IPS-NIHi7 (cell line): ENCODE results near the gene CXCL12.

Source experiments
- DNase-seq: peaks from one replicate; pipeline ENCODE4 v3.0.0; 2012; ENCODE audit warnings: mixed read lengths; ENCODE audit errors: extremely low spot score

Gene CXCL12

DNA sequence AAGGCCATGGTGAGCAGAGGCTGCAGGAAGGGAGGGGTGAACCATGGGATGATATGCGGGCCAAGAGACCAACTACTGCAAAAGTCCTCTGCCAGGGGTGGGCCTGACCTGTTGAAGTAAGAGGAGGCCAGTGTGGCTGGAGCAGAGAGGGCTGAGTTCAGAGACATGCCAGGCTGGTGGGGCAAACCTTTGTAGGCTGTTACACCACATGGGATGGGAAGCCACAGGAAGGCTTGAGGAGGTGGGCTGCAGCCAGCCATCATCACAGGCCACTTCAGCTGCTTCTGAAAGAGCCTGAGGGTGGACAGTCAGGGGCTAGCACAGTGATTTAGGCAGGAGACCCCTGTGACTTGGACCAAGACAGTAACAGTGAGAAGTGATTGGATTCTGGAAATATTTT is 20.3 kb downstream of the CXCL12 start:
- DNase-seq, result no peak

DNA sequence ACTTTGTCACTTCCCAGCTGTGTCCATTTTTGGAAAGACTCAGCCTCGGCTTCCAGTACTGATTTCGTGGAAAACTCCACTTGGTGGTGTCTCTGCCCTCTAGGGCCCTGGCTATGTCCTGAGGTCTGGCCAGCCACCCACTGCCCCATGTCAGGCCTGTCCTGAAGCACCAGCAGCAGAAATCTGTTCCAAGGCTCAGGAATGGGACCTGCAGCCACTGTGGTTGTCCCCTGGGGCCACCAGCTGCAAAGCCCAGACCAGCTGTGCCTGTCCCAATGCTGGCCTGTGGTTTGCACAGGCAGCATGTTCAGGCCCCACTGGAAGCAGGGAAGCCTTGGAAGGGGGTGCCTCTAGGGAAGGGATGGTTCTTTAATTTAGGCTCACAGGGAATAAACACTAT is 21.2 kb downstream of the CXCL12 start:
- DNase-seq, result no peak

DNA sequence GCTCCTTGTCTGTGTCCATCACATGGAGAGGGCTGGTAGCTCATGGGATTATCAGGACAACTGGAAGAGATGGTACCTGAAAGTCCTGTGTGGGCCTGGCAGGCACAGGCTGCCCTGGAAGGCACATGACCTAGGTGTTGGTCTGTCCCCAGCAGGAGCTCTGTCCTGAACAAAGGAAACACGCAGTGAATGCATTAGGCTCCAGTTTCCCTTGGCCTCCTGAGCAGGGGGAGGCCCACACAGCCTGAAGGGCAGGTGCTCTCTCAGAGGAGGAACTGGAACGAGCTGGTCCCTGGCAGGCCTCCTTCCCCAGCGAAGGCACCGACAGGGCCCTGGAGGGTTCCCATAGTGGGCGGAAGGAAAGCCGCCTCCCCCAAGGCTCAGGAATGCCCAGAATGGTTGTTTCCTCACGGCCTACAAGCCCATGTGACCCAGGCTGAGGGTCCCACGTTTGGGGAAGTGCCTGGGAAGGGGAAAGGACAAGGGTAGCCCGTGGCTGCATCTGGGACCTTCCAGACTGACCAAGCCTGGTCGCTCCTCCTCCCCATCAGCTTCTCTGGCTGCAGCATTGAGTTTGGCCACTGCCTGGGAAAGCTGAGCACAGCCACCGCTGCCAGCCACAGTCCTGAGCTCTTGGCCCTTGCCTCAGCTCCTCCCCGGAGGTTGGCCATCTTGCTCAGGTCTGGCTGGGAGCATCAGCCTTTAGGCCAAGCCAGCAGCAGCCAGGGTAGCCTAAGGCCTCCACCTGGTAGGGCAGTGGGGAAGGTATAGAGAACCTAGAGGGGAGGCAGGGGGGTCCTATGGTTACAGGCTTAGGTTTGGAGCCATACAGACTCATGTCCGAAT is 21.8 kb downstream of the CXCL12 start:
- peak; percentile 67 for DNase-seq

- DNase-seq, result no peak
Observed at GRCh38 chr10:44361109-44361508, 23.8 kb downstream of the CXCL12 start.

DNA sequence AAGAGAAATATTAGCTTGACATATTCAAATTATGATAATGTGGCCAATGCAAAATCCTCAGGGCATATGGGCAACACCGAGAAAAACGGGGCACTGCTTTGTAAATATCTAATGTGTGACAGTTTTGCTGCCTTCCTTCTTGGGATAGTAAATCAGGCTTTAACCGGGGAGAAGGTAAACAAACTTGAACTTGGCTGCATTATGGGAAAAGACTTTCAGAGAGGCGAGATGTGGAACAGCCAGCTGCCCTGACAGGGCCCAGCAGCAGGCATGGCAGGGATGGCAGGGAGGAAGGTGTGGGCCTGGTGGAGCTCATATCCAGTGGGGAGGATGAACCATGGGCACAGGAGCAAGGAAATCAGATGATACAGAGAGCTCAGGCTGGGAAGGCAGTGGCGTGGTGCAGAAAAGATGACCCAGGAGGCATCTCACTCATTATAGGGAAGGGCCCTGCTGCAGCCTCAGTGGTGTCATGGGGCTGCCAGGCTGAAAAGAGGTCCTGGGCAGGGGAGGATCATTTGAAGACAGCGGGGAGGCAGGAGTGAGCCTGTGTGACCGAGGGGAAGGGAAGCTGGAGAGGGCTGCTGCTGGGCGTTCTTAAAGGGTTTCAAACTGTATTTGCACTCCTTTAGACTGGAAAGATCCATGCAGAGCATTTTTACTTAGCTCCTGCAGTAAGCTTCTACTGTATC is 26.7 kb downstream of the CXCL12 start:
- DNase-seq, result no peak

- no peak for DNase-seq
Observed at GRCh38 chr10:44357023-44357540, 27.8 kb downstream of the CXCL12 start.

DNA sequence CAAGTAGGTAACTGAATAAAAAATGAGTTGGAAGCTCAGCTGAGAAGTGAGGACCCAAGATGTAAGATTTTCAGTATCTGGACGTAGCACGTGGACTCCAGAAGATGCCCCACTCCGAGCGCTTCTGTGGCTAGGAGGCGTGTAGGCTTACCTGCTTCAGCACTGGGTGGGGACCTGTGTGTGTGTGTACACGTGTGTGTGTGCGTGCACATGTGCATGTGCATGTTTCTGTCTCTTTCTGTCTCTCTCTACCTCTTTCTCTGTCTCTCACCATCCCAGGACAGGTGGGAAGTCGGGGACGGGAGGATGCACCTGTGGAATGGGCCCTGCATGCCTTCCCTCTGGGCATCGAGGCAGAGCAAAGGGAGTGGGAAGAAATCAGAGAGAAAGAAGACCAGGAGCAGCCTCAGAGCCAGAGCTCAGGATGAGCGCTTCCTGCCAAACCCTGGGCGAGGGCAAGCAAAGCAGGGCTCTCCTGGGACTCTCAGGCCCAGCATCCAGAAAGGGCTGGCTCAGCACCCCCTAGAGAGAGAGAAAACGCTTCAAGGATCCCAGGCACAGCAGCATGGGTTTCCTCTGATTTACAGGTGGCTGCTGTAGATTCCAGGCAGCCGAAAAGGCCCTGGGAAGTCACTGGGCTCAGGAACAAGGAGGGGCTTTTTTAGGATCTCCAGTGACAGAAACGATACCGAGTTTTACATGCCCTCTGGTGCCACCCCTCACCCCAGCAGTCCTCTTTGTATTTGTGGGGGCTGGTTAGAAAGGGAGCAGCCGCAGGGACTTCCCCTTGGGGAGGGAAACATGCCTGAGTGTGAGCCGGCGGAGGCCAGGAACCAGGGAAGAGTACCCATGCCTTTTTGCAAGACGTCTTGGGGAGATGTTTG is 28.5 kb downstream of the CXCL12 start:
- peak; percentile 24 for DNase-seq

- DNase-seq, result no peak
Observed at GRCh38 chr10:44355630-44356029, 29.3 kb downstream of the CXCL12 start.

- DNase-seq, result no peak
Observed at GRCh38 chr10:44354771-44355170, 30.1 kb downstream of the CXCL12 start.

DNA sequence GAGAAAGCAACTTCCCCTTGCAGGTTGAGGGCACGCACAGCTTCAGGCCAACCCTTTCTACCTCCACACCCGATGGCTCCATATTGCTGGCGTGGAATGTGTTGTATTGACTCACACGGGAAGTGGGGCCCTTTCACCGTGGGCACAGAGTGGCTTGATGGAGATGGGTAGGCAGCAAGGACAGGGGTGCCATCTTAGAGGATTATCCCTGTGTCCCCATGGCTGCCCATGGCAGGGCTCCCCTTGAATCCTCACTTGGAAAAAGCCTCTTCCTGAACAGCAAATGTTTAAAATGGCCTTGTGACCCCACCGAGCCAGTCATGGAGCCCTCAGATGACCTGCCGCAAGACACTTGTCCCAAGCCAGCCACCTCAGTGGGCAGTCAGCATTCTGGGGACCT is 31.2 kb downstream of the CXCL12 start:
- DNase-seq, result no peak

GRCh38 chr10:44353128-44353390 is 31.8 kb downstream of the CXCL12 start:
- DNase-seq, result no peak

DNA sequence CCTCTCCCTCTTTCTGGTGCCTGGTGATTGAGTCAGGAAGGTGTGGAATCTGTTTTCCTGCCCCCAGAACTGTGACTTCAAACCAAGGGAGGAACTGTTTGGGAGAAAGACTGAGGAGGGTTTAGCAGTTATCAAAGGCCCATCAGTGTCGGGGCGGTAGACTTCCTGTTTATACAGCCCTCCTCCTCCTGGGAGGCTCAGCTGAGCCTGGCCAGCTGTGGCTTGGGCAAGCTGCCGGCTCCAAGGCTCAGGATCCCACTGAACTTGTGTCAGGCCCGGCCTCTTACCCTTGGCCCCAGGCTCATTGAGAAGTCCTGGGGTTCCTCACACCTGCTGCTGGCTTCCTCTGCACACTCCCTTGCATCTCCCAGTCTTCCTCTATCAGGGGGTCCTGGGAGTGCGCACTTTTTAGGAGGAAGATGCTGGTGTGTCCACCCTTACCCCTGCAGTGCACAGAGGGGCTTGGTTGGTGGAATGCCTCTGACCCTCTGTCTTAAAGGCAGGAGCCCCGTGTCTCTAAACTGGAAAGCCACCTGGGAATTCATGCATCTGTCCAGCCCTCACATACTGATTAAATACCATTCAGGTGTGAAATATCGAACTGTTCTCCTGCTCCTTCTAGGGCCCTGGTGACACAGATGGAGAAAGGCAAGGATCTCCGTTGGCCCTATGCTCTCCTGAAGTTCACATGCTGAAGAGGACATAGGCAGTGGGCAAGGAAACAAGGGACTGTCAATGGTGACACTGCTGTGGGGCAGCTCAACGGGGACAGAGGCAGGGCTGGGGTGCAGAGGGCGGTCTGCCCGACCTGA is 32.4 kb downstream of the CXCL12 start:
- peak; percentile 32 for DNase-seq

DNA sequence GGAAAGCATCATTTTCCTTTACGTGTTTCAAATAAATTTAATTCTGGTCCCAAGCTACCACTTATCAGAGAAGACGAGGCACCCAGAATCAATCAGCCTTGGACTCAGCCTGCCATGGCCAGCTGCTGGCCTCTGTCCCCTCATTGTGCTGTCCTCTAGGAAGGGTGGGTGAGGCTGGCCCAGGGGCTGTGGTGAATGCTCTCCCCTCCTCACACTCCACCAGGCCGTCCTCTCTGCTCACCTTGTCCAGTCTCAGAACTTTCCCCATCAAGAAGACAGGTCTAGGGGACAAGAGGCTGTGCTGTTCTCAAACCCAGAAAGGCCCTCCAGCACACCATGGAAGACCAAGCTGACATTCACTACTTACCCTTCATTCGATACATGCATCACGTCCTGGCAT is 36.4 kb downstream of the CXCL12 start:
- DNase-seq, result no peak

- peak; percentile 37 for DNase-seq
Observed at GRCh38 chr10:44347609-44348400, 37.1 kb downstream of the CXCL12 start.

GRCh38 chr10:44344727-44345126 is 40.2 kb downstream of the CXCL12 start:
- DNase-seq, result no peak

GRCh38 chr10:44343843-44344242 is 41.1 kb downstream of the CXCL12 start:
- DNase-seq, result peak; percentile 51

DNA sequence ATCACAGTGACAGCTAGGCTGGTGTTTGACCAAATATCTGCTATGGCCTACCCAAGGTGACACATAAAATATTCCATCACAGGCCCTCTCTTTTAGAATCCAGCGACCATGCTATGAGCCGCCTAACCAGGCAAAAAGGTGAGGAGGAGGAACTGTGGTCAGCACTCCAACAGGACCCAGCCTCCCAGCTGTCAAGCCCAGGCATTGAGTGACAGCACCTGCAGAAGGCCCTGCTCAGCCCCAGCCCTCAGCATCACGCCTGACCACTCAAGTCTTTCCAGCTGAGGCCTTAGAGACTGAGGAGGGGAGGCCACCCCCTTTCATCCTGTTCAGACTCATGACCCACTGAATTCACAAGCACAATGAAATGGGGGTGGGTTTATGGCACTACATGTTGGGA is 43.0 kb downstream of the CXCL12 start:
- no peak for DNase-seq

DNA sequence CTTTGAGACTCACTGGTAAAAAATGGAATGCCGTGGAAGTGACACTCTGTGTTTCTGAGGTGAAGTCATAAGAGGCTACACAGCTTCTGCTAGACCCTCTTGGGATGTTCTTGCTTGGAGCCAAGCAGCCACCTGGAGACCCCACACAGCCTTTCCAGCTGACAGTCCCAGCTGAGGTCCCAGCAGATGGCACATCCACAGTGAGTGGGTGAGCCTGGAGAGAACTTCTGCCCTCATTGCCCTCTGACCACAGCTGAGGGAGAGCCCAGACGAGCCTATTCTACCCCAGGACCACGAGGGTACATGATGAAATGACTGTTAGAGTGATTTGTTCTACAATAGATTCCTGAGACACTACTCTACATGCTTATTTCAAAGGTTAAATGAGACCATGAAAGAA is 44.3 kb downstream of the CXCL12 start:
- no peak for DNase-seq

DNA sequence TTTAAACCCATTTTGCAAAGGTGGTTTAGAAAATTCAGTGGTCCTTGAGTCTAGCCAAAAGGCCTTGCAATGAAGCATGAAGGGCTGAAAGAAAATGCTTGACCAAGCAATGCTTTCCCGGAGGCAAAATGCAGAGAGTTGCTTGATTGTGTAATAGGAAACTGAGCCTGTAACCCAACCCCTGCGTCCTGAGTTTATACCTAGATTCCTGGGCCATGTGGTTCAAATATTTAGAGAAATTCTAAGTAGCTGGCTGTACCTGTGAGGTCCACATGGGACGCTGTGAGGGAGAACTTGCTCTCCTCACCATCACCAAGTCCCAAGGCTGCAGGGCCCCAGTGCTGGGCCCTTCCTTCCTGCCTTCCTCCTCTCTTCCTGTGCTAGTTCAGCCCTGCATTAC is 45.7 kb downstream of the CXCL12 start:
- DNase-seq, result peak; percentile 28

DNA sequence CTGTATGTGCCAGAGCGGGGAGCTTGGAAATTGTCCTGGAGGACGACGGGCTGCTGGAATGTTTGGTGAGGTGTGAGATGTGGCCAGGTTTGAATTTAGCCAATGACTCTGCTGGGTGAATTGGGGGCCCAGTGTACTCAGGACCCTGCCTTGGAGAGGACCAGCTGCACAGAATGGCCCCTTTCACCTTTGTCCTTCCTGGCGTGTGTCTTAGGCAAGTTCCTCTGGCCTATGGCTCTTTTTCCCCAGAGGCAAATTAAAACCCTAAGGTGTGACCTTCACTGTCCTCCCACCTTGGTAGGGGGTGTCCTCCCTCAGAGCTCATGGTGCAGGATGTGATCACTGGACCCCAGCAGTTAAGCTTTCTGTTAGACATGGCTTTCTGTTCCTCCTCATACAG is 47.8 kb downstream of the CXCL12 start:
- no peak for DNase-seq
